RCC 7860 (cell line): Measurements from ENCODE around the gene PGF.
"Not testable (repeated sequence)": the region's sequence is repeated elsewhere in the genome, so short reads cannot be mapped to it uniquely, and the experiment has no call there.

Experiments
- DNase-seq: peaks from one replicate; pipeline ENCODE4 v3.0.0-alpha.2; 2015; ENCODE audit warnings: low spot score
- FAIRE-seq: peaks from 2 replicates; lab custom pipeline; 2012; peaks lifted over from hg19 to GRCh38; lab: Jason Lieb, UNC

PGF gene

DNA sequence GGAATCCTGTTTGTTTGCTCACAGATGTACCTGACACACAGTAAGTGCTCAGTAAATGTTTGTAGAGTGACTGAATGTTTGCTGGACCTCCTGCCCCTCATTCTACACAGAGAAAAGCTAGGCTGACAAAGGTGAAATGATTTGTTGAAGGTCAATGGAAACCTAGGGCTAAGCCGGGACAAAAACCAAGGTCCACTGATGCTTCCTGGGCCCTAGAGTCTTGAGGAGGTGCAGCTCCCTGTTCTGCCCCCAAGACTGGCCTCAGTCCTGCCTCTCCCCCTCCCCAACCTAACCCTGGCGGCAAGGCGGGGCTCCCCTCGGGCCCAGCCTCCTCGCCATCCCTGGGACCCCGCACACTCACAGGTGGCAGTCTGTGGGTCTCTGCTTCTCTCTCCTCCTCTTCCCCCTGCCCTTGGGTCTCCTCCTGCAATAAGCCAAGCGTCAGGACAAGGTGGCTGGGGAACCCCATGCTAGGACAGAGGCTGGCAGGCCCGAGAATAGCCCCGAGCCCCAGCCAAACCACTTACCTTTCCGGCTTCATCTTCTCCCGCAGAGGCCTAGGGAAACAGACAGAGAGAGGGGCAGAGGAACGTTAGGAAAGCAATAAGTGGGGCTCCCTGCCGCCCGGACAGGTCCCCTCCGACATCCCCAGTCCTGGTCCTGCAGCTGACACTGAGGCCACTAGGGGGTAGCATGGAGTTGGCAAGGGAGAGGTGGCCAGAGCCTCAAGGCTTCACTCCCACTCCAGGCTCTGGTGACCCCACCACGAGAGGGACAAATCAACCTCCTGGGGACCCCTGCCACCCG lies 9.3 kb downstream of the PGF start:
- FAIRE-seq (no peak), DNase-seq (peak; percentile 28)

DNA sequence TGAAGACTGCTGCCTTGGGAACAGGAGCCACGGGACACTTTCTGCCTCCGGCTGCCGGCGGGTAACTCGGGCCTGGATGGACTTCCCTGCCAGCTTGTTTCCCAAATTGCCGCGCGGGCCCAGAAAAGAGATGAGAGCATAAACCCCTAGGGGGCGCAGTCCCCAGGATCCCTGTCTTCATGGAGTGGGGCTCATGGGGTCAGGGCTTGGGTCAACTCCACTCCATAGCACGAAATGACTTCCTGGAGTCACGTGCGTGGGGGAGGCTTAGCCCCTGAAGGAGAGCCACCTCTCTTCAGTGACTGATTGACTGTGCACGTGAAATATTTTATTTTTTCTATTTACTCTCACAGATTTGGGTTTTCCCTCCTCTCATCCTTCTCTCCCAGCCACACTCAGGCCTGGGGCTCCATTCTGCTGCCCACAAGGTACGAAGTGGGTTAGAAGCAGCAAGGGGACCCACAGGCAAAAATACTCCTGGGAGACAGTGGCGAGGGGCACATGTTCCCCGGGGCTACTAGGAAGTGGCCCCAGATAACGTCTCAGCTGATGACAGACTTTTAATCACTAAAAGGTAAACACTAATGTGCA lies 10.0 kb downstream of the PGF start:
- no peak for DNase-seq
- no peak for FAIRE-seq

DNA sequence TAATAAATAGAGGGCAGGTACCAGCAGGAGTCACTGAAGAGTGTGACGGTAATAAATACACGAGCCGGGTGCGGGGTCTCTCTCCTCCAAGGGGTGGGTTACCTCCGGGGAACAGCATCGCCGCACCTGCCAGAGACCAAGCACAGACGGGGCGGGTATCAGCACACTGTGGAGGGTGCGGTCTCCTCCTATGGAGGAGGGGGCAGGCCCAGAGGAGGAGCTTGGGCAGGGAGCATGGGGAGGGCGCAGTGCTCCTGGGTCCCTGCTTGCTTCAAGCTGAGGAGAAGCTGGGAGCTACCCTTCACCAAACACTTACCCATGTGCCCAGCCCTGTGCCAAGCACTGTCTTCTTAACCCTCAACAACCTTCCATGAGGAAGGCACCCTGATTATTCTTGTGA lies 12.8 kb downstream of the PGF start:
- FAIRE-seq (no peak), DNase-seq (no peak)

GRCh38 chr14:74942181-74942580 lies 13.2 kb downstream of the PGF start:
- FAIRE-seq = no peak

GRCh38 chr14:74941676-74942097 lies 13.7 kb downstream of the PGF start:
- no peak for FAIRE-seq
- DNase-seq = no peak

More at GRCh38 chr14:74942181-74942580, 13.2 kb downstream of the PGF start:
- no peak for DNase-seq

DNA sequence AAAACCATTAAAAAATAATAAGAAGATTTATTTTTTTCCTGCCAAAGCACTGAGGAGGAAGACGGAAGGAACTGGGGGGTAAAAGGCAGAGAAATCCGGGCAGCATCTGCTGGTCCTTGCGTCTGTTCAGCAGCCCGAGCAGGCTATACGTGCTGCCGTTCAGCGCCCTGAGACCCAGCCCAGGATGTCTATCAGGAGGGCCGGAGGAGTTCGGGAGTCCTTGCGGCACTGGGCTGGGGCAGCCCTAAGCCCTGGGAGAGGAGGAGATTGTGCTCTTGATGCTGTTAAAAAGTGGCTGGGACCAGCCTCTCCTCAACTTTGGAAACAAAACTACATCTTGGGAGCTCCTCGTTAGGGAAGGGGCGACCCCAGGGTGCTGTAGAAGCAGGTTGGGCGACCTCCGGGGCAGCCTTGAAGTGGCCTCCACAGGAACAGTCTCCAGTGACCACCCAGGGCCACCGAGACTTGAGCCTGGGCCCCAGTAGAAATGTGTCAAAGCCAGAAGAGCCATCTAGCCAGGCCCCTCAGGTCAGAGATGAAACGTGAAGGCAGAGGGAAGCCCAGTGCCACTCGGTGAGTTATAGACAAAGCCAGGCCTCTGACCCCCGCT lies 14.3 kb downstream of the PGF start:
- FAIRE-seq = no peak
- DNase-seq = no peak

DNA sequence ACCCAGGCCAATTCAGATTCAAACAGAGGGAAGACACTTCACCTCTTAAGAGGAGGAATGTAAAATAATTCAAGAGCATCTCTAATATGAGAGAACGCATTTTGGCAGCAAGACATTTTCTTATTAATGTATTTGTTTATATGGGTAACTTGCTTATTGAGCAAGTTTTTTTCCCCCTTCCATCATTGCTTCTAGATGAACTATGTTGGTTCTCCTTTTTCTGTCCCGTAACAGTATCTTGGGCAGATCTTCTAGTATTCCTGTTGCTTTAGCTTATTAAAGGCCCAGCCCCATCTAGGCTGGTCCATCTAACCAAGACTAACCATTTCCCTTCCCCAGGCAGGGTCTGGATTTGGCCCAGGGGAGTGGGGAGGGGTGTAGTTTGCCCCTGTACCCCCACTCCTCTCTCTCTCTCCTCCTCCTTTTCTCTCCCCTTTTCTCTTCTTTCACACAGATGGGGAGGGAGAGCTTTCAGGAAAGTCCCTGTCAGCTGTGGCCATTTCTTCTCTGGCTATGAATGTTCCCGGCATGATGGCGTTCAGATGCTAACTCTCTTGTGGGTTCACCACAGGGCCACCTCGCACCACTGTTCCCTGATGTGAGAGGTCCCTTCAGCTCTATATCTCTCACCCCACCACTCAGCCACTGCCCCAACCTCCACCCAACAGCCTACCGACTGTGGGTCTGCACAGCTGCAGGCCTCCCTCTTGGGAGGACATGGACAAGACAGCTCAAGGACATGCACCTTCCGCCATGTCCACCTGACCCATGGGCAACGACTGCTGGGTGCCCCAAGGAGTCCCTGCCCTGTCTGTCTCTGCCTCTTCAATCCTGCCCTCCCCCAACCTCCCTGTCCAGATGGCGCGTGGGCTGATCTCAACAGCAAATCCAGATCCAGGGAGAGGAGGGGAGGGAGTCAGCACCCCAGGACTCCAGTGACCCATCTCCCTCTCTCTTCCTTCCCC lies 16.6 kb downstream of the PGF start:
- no peak for FAIRE-seq
- DNase-seq = no peak

DNA sequence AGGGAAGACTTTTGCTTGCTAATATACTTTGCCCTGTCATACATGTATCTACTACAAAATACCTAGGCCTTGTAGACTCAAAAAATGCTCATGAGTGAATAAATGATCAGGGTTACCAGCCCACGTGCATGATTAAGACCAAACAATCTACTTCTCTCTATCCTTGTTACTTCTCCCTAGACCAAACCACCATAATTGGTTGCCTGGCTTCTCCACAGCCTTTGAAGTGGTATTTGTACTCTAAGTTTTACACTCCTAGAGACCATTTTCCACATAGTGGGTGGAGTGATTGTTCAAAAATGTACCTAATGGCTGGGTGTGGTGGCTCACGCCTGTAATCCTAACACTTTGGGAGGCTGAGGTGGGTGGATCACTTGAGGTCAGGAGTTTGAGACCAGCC lies 18.2 kb downstream of the PGF start:
- no peak for DNase-seq
- no peak for FAIRE-seq

- FAIRE-seq = no peak
- no peak for DNase-seq
Measured at GRCh38 chr14:74936731-74937130, 18.7 kb downstream of the PGF start.

GRCh38 chr14:74936151-74936550 lies 19.2 kb downstream of the PGF start:
- FAIRE-seq (no peak), DNase-seq (no peak)

- DNase-seq (no peak), FAIRE-seq (no peak)
Measured at GRCh38 chr14:74935360-74935680, 20.1 kb downstream of the PGF start.

GRCh38 chr14:74934476-74935359 lies 20.7 kb downstream of the PGF start:
- FAIRE-seq = no peak
- DNase-seq = no peak

DNA sequence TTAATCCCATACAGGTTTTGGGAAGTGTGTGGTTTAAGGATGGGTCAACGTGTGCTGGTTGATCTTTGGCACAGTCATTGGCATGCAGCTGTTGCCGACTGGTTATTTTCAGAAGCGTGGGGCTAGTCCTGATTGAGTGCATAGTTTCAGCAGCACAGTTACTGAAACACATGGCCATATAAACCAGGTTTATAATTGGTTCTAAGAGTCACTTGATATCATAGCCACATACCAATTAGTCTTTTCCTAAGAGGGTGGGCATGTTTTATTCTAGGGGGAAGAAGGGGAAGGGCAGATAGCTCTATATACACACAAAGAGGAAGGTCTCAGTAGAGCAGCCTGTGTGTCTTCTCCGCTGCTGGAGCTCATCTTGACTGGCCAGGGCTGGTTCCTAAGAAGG lies 21.4 kb downstream of the PGF start:
- FAIRE-seq (no peak), DNase-seq (no peak)

DNA sequence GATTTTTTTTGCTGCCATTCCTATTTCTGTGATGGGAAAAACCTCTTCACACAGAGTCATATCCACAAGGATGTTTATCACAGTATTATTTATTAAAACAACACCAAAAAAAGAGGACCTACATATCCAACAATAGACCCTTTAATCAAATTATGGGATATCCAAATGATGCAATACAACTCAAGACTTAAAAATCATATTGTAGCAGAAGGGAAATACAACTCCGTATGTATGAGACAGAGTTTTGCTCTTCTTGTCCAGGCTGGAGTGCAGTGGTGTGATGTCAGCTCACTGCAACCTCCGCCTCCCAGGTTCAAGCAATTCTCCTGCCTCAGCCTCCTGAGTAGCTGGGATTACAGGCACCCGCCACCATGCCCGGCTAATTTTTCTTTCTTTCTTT lies 22.5 kb downstream of the PGF start:
- not testable (repeated sequence) for FAIRE-seq, DNase-seq

DNA sequence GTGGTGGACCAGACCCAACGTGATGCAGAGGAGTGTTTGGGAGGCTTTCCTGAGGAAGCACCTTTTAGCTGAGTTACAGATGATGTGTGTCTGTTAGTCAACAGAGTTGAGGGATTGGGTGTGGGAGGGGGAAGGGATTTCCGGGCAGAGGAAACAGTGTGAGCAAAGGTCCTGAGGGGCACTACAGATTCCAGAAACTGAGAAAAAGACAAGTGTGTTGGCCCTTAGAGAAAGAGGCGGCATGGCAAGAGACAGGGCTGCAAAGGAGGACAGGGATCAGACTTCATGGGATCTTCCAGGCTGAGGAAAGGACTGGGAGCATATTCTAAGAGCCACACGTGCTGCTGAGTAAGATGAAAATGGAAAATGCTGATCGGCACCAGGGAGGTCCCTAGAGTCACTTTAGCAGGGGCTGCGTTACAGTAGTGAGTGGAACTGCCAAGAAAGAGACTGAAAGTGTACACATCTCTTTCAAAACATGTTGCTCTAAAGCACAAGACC lies 22.9 kb downstream of the PGF start:
- FAIRE-seq (no peak), DNase-seq (no peak)

GRCh38 chr14:74931744-74932143 lies 23.7 kb downstream of the PGF start:
- not testable (repeated sequence) for DNase-seq, FAIRE-seq

GRCh38 chr14:74929242-74929641 lies 26.2 kb downstream of the PGF start:
- DNase-seq = no peak
- FAIRE-seq = no peak

GRCh38 chr14:74927225-74927624 lies 28.2 kb downstream of the PGF start:
- DNase-seq (no peak), FAIRE-seq (no peak)

DNA sequence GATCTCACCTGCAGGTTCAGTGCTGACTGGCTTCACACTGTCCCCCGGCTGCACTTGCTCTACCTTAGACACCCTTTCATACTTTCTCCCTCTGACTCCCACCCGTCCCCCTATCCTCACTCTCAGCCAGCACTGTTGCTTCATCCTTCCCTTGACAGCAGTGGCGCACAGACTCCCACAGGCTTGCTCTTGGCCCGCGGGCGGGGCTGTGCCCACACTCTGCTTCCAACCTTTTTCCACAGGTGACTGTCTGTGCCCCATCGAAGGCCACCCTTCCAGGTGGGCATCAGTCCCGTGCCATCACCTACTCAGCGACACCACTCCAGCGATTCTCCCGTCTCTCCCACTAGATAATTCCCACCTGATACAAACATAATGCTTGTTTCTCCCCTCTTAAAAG lies 31.3 kb downstream of the PGF start:
- no peak for FAIRE-seq
- no peak for DNase-seq
